IMR-90 (cell line): ENCODE measurements around the gene ALKBH5. TPM values are rescaled to one million over a fixed set of nuclear protein-coding genes. Genes with fewer than 3 reads are reported as not detected.
A peak's percentile ranks its signal among the peaks of the same experiment; 100 is the strongest.

Experiments
- ATAC-seq: fragments of 200-7000 bp; cut with Tn5 transposase; 2 replicates; pipeline ENCODE4 v1.9.1; 2020; ENCODE audit warnings: low read depth, mild to moderate bottlenecking, moderate library complexity
- BruUV-seq: library from RNA; stranded (reverse); fragments of 400-500 nt; replicated peaks from 2 replicates; lab custom pipeline; 2021; lab: Mats Ljungman, UMichigan
- CTCF ChIA-PET: fragments of 300-600 bp; formaldehyde crosslinking; extraction: SDS; loops from one replicate; lab custom pipeline; 2021; ENCODE audit warnings: antibody characterized with exemption; lab: Yijun Ruan, JAX
- POLR2A ChIA-PET: fragments of 300-600 bp; sonication (Branson Sonifier 250); formaldehyde crosslinking; loops from one replicate; lab custom pipeline; 2022; ENCODE audit warnings: antibody characterized with exemption; ENCODE audit not compliant: unreplicated experiment; lab: Charles Lee
- DNase-seq: peaks from one replicate; pipeline ENCODE4 v3.0.0; 2013
- H2AFZ ChIP-seq: replicated peaks from 2 replicates; pipeline ENCODE3; 2013; ENCODE audit warnings: low read length, mild to moderate bottlenecking; ENCODE audit not compliant: poor library complexity
- H2AK5ac ChIP-seq: 2 replicates; pipeline ENCODE4 v1.6.1; 2013; ENCODE audit warnings: low read depth, low read length, inconsistent platforms
- H2AK9ac ChIP-seq: replicated peaks from 2 replicates; pipeline ENCODE3; 2013; ENCODE audit warnings: mild to moderate bottlenecking, low read depth, low read length, moderate library complexity; ENCODE audit not compliant: poor library complexity
- H2BK120ac ChIP-seq: 2 replicates; pipeline ENCODE4 v1.6.1; 2013; ENCODE audit warnings: low read depth, low read length, inconsistent platforms
- H2BK15ac ChIP-seq: 3 replicates; pipeline ENCODE4 v1.6.1; 2013; ENCODE audit warnings: low read depth, low read length, inconsistent platforms
- H2BK20ac ChIP-seq: 2 replicates; pipeline ENCODE4 v1.6.1; 2013; ENCODE audit warnings: low read depth, mild to moderate bottlenecking, inconsistent platforms, low read length, moderate library complexity
- H2BK5ac ChIP-seq: 2 replicates; pipeline ENCODE4 v1.6.1; 2013; ENCODE audit warnings: mild to moderate bottlenecking, low read depth, low read length, inconsistent platforms; ENCODE audit not compliant: poor library complexity, severe bottlenecking
- H3K14ac ChIP-seq: replicated peaks from 2 replicates; pipeline ENCODE4 v1.6.1; 2013; ENCODE audit warnings: low read depth, low read length, inconsistent platforms
- H3K18ac ChIP-seq: 2 replicates; pipeline ENCODE4 v1.6.1; 2013; ENCODE audit warnings: low read depth, low read length, control low read depth
- H3K23ac ChIP-seq: 2 replicates; pipeline ENCODE4 v1.6.1; 2013; ENCODE audit warnings: low read depth, low read length, inconsistent platforms
- H3K27ac ChIP-seq: 2 replicates; pipeline ENCODE4 v1.5.1; 2013; ENCODE audit warnings: mild to moderate bottlenecking, control low read depth, low read length; ENCODE audit not compliant: insufficient read depth
- H3K27me3 ChIP-seq: 2 replicates; pipeline ENCODE4 v1.6.1; 2013; ENCODE audit warnings: low read length; ENCODE audit not compliant: control insufficient read depth, insufficient read depth
- H3K36me3 ChIP-seq: 2 replicates; pipeline ENCODE4 v1.6.1; 2013; ENCODE audit warnings: low read length, mixed read lengths; ENCODE audit not compliant: control insufficient read depth, insufficient read depth
- H3K4ac ChIP-seq: 2 replicates; pipeline ENCODE4 v1.6.1; 2013; ENCODE audit warnings: low read depth, low read length, inconsistent platforms
- H3K4me1 ChIP-seq: 2 replicates; pipeline ENCODE4 v1.6.1; 2013; ENCODE audit warnings: low read length, mixed read lengths; ENCODE audit not compliant: control insufficient read depth, insufficient read depth
- H3K4me2 ChIP-seq: 2 replicates; pipeline ENCODE4 v1.6.1; 2013; ENCODE audit warnings: low read depth, mild to moderate bottlenecking, control low read depth, low read length, moderate library complexity
- H3K4me3 ChIP-seq: 2 replicates; pipeline ENCODE4 v1.5.1; 2013; ENCODE audit warnings: low read depth, mild to moderate bottlenecking, control low read depth, low read length, moderate library complexity; ENCODE audit not compliant: insufficient read depth
- H3K56ac ChIP-seq: 2 replicates; pipeline ENCODE4 v1.6.1; 2013; ENCODE audit warnings: low read length, inconsistent platforms; ENCODE audit not compliant: insufficient read depth; ENCODE audit errors: extremely low read depth
- H3K79me1 ChIP-seq, 2 experiments: 2 replicates each; pipeline ENCODE4 v1.6.1; 2013; ENCODE audit warnings: low read length in 2 of 2, inconsistent platforms in 1 of 2, low read depth in 1 of 2
- H3K9ac ChIP-seq: 2 replicates; pipeline ENCODE4 v1.6.1; 2013; ENCODE audit warnings: low read depth, low read length, control low read depth
- H3K9me1 ChIP-seq: 2 replicates; pipeline ENCODE4 v1.6.1; 2013; ENCODE audit warnings: low read length, inconsistent platforms; ENCODE audit not compliant: insufficient read depth
- H3K9me3 ChIP-seq: 2 replicates; pipeline ENCODE4 v1.6.1; 2013; ENCODE audit warnings: low read length; ENCODE audit not compliant: control insufficient read depth, insufficient read depth
- H4K20me1 ChIP-seq: 2 replicates; pipeline ENCODE4 v1.6.1; 2013; ENCODE audit warnings: low read length, inconsistent platforms; ENCODE audit not compliant: insufficient read depth
- H4K5ac ChIP-seq: 2 replicates; pipeline ENCODE4 v1.6.1; 2013; ENCODE audit warnings: mild to moderate bottlenecking, low read depth, low read length, control low read depth
- H4K8ac ChIP-seq, 2 experiments: 2 replicates each; pipeline ENCODE4 v1.6.1; 2013; ENCODE audit warnings: low read depth in 2 of 2, low read length in 2 of 2, control low read depth in 1 of 2, inconsistent platforms in 1 of 2
- H4K91ac ChIP-seq: 2 replicates; pipeline ENCODE4 v1.6.1; 2013; ENCODE audit warnings: low read depth, low read length, inconsistent platforms; ENCODE audit not compliant: insufficient read depth
- BHLHE40 ChIP-seq: fragments of 150-350 bp; IDR thresholded peaks from 2 replicates; pipeline ENCODE4 v1.6.1; 2016; ENCODE audit warnings: mild to moderate bottlenecking, low read depth, low read length
- CEBPB ChIP-seq: IDR thresholded peaks from 2 replicates; pipeline ENCODE4 v1.6.1; 2012; ENCODE audit warnings: low read depth, low read length, improper control_type of control experiment
- CHD1 ChIP-seq: IDR thresholded peaks from 2 replicates; pipeline ENCODE4 v1.6.1; 2012; ENCODE audit warnings: low read depth, low read length, improper control_type of control experiment
- FOS ChIP-seq: fragments of 150-350 bp; IDR thresholded peaks from 2 replicates; pipeline ENCODE4 v1.6.1; 2016; ENCODE audit warnings: low read depth, low read length
- MAFK ChIP-seq: IDR thresholded peaks from 2 replicates; pipeline ENCODE4 v1.6.1; 2012; ENCODE audit warnings: low read depth, low read length, improper control_type of control experiment
- MXI1 ChIP-seq: IDR thresholded peaks from 2 replicates; pipeline ENCODE4 v1.6.1; 2012; ENCODE audit warnings: low read depth, mild to moderate bottlenecking, low read length, moderate library complexity, borderline replicate concordance
- POLR2A ChIP-seq: IDR thresholded peaks from 2 replicates; pipeline ENCODE4 v1.6.1; 2012; ENCODE audit warnings: mild to moderate bottlenecking, low read depth, low read length
- SMC3 ChIP-seq: fragments of 150-350 bp; IDR thresholded peaks from 2 replicates; pipeline ENCODE4 v1.6.1; 2016; ENCODE audit warnings: low read depth, mild to moderate bottlenecking, antibody characterized with exemption, low read length, moderate library complexity
- WGBS, 2 experiments: methylation state at CpG; one replicate each; pipeline versions ENCODE4 v1.1.5 to v1.1.7; 2013; ENCODE audit warnings: missing lambda C conversion rate in 2 of 2; ENCODE audit not compliant: insufficient read length in 1 of 2; ENCODE audit errors: extremely low coverage in 2 of 2; 5-methylcytosine and 5-hydroxymethylcytosine counted together
- dilution Hi-C: fragments of 300-500 bp; cut with HindIII; formaldehyde crosslinking; loops from one replicate; pipeline ENCODE4 v1.14.3; 2018; ENCODE audit warnings: low sequenced_read_pairs; ENCODE audit not compliant: unreplicated experiment
- in situ Hi-C: fragments of 300-500 bp; cut with MboI; formaldehyde crosslinking; loops from 3 replicates; pipeline ENCODE4 v1.14.3; 2019; ENCODE audit warnings: low sequenced_read_pairs, inconsistent platforms, mixed read lengths
- intact Hi-C: fragments of 100-400 bp; cut with micrococcal nuclease; formaldehyde crosslinking; loops from 2 replicates; pipeline ENCODE4 v1.10.0; 2022
- polyA plus RNA-seq, 3 experiments: library from polyadenylated mRNA; depleted of rRNA; stranded (reverse); fragments of >200 nt; gene quantifications; 2 replicates each; pipeline ENCODE4 v1.2.3, GENCODE V29; 2012; ENCODE audit warnings: low replicate concordance in 1 of 3
- total RNA-seq: library from RNA; depleted of rRNA; stranded (reverse); fragments of >200 nt; gene quantifications from 2 replicates; pipeline ENCODE4 v1.2.3, GENCODE V29; 2012
- TF ChIP-seq, protein P1 (sequence below): conservative IDR thresholded peaks from 2 replicates; pipeline ENCODE4 v1.5.1; 2012; ENCODE audit warnings: mild to moderate bottlenecking, low read depth, low read length, improper control_type of control experiment
- TF ChIP-seq, protein P2 (sequence below): fragments of 150-350 bp; IDR thresholded peaks from 2 replicates; pipeline ENCODE4 v1.6.1; 2016; ENCODE audit warnings: low read depth, mild to moderate bottlenecking, low read length, moderate library complexity, borderline replicate concordance
- TF ChIP-seq, protein P3 (sequence below): fragments of 150-350 bp; IDR thresholded peaks from 2 replicates; pipeline ENCODE4 v1.6.1; 2017; ENCODE audit warnings: mild to moderate bottlenecking, antibody characterized with exemption, low read length, low read depth

Gene ALKBH5
- total and polyA plus RNA-seq, 2 of the 4 experiments (the other 2 are of a cell fraction): 57.6 to 79.6 TPM

DNA sequence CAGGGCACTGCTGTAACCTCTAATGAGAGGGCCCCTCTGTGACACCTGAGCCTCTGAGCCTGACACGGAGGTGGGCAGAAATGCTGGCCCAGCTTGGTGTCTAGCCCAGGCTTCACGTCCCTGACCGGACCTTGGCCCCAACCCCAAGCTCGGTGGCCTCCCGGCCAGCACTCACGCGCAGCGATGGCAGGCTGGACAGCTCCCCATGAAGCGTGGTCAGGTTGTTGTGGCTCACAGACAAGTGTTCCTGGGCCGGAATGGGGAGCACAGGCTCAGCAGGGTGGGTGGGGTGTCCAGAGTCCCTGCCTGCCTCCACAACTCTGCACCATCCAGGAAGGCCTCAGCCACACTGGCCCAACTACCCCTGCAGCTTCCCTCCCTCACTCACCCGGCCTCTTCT is 72.7 kb downstream of the ALKBH5 start:
- peaks cover 50% of the 10 kb centered on the region for H3K36me3 ChIP-seq

More for the DNA sequence above, 72.7 kb downstream of the ALKBH5 start:
- no peak overlapping the region for H4K5ac ChIP-seq
- H3K56ac ChIP-seq: no peak overlapping the region
- ATAC-seq (no peak), DNase-seq (no peak)
- H2BK5ac ChIP-seq: no peak overlapping the region
- dilution Hi-C loops: no loop called here
- H4K20me1 ChIP-seq: peaks cover 25% of the 10 kb centered on the region
- H3K27ac ChIP-seq: no peak overlapping the region
- no peak overlapping the region for H2AFZ ChIP-seq
- H3K9me1 ChIP-seq: peaks cover 7% of the 10 kb centered on the region; the same call in 1 of the 2 replicates
- no peak overlapping the region for H4K91ac ChIP-seq
- H3K27me3 ChIP-seq: no peaks in the 10 kb centered on the region
- H2BK20ac ChIP-seq: no peak overlapping the region
- BruUV-seq: no TSS peak
- no peak overlapping the region for H2BK120ac ChIP-seq
- peaks cover 13% of the 10 kb centered on the region for H3K4me1 ChIP-seq
- in situ Hi-C loops: no loop called here
- no peak overlapping the region for H2BK15ac ChIP-seq
- H3K4ac ChIP-seq: no peak overlapping the region
- H3K18ac ChIP-seq: no peak overlapping the region
- TF ChIP-seq, protein P1, sequence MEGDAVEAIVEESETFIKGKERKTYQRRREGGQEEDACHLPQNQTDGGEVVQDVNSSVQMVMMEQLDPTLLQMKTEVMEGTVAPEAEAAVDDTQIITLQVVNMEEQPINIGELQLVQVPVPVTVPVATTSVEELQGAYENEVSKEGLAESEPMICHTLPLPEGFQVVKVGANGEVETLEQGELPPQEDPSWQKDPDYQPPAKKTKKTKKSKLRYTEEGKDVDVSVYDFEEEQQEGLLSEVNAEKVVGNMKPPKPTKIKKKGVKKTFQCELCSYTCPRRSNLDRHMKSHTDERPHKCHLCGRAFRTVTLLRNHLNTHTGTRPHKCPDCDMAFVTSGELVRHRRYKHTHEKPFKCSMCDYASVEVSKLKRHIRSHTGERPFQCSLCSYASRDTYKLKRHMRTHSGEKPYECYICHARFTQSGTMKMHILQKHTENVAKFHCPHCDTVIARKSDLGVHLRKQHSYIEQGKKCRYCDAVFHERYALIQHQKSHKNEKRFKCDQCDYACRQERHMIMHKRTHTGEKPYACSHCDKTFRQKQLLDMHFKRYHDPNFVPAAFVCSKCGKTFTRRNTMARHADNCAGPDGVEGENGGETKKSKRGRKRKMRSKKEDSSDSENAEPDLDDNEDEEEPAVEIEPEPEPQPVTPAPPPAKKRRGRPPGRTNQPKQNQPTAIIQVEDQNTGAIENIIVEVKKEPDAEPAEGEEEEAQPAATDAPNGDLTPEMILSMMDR: no peak
- no peak for TF ChIP-seq POLR2A
- no peak for TF ChIP-seq BHLHE40
- TF ChIP-seq, protein P2, sequence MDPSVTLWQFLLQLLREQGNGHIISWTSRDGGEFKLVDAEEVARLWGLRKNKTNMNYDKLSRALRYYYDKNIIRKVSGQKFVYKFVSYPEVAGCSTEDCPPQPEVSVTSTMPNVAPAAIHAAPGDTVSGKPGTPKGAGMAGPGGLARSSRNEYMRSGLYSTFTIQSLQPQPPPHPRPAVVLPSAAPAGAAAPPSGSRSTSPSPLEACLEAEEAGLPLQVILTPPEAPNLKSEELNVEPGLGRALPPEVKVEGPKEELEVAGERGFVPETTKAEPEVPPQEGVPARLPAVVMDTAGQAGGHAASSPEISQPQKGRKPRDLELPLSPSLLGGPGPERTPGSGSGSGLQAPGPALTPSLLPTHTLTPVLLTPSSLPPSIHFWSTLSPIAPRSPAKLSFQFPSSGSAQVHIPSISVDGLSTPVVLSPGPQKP: no peak
- TF ChIP-seq MXI1: no peak
- TF ChIP-seq FOS: no peak
- TF ChIP-seq CHD1: no peak
- TF ChIP-seq MAFK: no peak
- TF ChIP-seq CEBPB: no peak
- TF ChIP-seq, protein P3, sequence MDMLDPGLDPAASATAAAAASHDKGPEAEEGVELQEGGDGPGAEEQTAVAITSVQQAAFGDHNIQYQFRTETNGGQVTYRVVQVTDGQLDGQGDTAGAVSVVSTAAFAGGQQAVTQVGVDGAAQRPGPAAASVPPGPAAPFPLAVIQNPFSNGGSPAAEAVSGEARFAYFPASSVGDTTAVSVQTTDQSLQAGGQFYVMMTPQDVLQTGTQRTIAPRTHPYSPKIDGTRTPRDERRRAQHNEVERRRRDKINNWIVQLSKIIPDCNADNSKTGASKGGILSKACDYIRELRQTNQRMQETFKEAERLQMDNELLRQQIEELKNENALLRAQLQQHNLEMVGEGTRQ: no peak
- TF ChIP-seq SMC3: no peak
- H2AK5ac ChIP-seq: no peak overlapping the region; the same call in none of the 2 replicates
- H4K8ac ChIP-seq: no peak overlapping the region
- H3K14ac ChIP-seq: no peak overlapping the region
- WGBS, 2 experiments: 91% methylated on average over 9 of the region's 11 CpGs; no CpG with 5 or more reads in 1 of the 2 experiments
- H3K9ac ChIP-seq: no peak overlapping the region
- ChIA-PET POLR2A (no interaction called here), CTCF (no interaction called here)
- H2AK9ac ChIP-seq: peak overlapping the region; percentile 50
- peaks cover 15 to 69% of the 10 kb centered on the region in 2 experiments; a peak in 3 of 4 replicates for H3K79me1 ChIP-seq
- H3K4me2 ChIP-seq: no peak overlapping the region
- no peak overlapping the region for H3K4me3 ChIP-seq
- intact Hi-C loops: no loop called here
- H3K23ac ChIP-seq: peak overlapping the region; percentile 100
- no peaks in the 10 kb centered on the region for H3K9me3 ChIP-seq
